ENCODE results near the gene HTRA1. TPM values are rescaled to one million over a fixed set of nuclear protein-coding genes. Genes with fewer than 3 reads are reported as not detected.

The HTRA1 gene
- total RNA-seq, 1 experiment from 2014 or later: 32.8 TPM

DNA sequence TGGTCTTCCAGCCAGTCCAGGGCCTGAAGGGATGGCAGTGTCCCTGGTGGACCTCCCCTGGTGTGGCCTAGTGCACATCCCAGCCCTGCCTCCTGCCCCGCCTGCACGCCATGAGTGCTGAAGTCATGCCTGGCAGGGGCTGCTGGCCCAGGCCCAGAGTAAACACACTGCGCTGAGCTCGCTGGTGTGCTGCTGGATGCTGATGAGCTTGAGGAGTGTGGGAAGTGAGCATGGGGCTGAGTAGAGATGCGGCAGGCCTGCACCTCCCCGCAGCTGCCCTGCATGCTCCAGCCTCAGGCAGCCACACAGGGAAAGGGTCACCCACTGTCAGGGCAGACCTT lies 43.2 kb downstream of the HTRA1 start:
- intact Hi-C loops (cut with micrococcal nuclease; ENCODE audit: unreplicated experiment) (no loop called here), in situ Hi-C loops (cut with HindIII; ENCODE audit: low pct_unique_long_range_greater_than_20kb, low sequenced_read_pairs) (no loop called here)
- no peak for DNase-seq (ENCODE audit: low read depth, low spot score)
- TF ChIP-seq, protein P1, sequence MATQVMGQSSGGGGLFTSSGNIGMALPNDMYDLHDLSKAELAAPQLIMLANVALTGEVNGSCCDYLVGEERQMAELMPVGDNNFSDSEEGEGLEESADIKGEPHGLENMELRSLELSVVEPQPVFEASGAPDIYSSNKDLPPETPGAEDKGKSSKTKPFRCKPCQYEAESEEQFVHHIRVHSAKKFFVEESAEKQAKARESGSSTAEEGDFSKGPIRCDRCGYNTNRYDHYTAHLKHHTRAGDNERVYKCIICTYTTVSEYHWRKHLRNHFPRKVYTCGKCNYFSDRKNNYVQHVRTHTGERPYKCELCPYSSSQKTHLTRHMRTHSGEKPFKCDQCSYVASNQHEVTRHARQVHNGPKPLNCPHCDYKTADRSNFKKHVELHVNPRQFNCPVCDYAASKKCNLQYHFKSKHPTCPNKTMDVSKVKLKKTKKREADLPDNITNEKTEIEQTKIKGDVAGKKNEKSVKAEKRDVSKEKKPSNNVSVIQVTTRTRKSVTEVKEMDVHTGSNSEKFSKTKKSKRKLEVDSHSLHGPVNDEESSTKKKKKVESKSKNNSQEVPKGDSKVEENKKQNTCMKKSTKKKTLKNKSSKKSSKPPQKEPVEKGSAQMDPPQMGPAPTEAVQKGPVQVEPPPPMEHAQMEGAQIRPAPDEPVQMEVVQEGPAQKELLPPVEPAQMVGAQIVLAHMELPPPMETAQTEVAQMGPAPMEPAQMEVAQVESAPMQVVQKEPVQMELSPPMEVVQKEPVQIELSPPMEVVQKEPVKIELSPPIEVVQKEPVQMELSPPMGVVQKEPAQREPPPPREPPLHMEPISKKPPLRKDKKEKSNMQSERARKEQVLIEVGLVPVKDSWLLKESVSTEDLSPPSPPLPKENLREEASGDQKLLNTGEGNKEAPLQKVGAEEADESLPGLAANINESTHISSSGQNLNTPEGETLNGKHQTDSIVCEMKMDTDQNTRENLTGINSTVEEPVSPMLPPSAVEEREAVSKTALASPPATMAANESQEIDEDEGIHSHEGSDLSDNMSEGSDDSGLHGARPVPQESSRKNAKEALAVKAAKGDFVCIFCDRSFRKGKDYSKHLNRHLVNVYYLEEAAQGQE (IDR thresholded peaks at IDR 0.05; ENCODE audit: insufficient read depth in 1 of 2, low read depth in 2 of 2, low read length in 1 of 2): no peak
- TF ChIP-seq SIN3A (IDR thresholded peaks at IDR 0.05; ENCODE audit: borderline replicate concordance, insufficient read depth, low read depth, low read length): no peak
- TF ChIP-seq, protein P2, sequence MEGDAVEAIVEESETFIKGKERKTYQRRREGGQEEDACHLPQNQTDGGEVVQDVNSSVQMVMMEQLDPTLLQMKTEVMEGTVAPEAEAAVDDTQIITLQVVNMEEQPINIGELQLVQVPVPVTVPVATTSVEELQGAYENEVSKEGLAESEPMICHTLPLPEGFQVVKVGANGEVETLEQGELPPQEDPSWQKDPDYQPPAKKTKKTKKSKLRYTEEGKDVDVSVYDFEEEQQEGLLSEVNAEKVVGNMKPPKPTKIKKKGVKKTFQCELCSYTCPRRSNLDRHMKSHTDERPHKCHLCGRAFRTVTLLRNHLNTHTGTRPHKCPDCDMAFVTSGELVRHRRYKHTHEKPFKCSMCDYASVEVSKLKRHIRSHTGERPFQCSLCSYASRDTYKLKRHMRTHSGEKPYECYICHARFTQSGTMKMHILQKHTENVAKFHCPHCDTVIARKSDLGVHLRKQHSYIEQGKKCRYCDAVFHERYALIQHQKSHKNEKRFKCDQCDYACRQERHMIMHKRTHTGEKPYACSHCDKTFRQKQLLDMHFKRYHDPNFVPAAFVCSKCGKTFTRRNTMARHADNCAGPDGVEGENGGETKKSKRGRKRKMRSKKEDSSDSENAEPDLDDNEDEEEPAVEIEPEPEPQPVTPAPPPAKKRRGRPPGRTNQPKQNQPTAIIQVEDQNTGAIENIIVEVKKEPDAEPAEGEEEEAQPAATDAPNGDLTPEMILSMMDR (IDR thresholded peaks at IDR 0.05): no peak
- TF ChIP-seq TCF7L2 (IDR thresholded peaks at IDR 0.05; ENCODE audit: low read depth, low read length): no peak
- no peak for TF ChIP-seq POLR2AphosphoS5 (IDR thresholded peaks at IDR 0.05; ENCODE audit: low read depth, low read length)
- Histone ChIP-seq H3K27me3 (ENCODE audit: control insufficient read depth, insufficient read depth, low read length) (no peaks in the 10 kb centered on the region), H3K27ac (ENCODE audit: low read length) (no peak overlapping the region), H3K9me3 (ENCODE audit: control insufficient read depth, insufficient read depth, low read depth, low read length) (no peaks in the 10 kb centered on the region), H3K4me1 (ENCODE audit: control insufficient read depth, insufficient read depth, low read length) (no peaks in the 10 kb centered on the region), H3K4me3 (ENCODE audit: low read depth in 2 of 2, low read length in 2 of 2) (no peak overlapping the region), H3K36me3 (ENCODE audit: control insufficient read depth, insufficient read depth, low read length) (no peaks in the 10 kb centered on the region)
- no TSS peak for BruUV-seq (replicated peaks)
- ChIA-PET CTCF (no interaction called here), POLR2A (no interaction called here)
- peak; percentile 52; the same call in 1 of the 2 replicates for ATAC-seq

DNA sequence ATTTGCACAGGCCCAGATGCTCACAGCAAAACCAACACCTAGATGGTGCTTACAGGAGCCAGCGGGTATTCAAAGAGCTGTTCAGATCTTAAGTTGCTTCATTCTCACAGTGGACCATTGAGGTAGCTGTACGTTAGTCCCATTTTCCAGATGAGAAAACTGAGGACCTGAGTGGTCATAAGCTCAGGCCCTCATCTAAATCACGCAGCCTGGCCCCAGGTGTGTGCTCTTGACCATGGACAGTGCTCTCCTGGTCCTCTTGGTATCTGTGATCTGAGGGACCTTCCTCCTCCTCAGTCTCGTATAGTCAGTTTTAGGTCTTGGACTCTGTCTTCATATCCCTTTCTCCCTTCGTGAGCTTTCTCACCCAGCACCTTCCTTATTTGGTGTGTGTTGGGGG lies 43.7 kb downstream of the HTRA1 start:
- ChIA-PET CTCF (no interaction called here), POLR2A (no interaction called here)
- intact Hi-C loops (cut with micrococcal nuclease; ENCODE audit: unreplicated experiment) (no loop called here), in situ Hi-C loops (cut with HindIII; ENCODE audit: low pct_unique_long_range_greater_than_20kb, low sequenced_read_pairs) (no loop called here)
- no peak for ATAC-seq
- BruUV-seq (replicated peaks): no TSS peak
- Histone ChIP-seq H3K27ac (ENCODE audit: low read length) (no peak overlapping the region), H3K36me3 (ENCODE audit: control insufficient read depth, insufficient read depth, low read length) (no peaks in the 10 kb centered on the region), H3K27me3 (ENCODE audit: control insufficient read depth, insufficient read depth, low read length) (no peaks in the 10 kb centered on the region), H3K4me3 (ENCODE audit: low read depth in 2 of 2, low read length in 2 of 2) (no peak overlapping the region), H3K4me1 (ENCODE audit: control insufficient read depth, insufficient read depth, low read length) (no peaks in the 10 kb centered on the region), H3K9me3 (ENCODE audit: control insufficient read depth, insufficient read depth, low read depth, low read length) (no peaks in the 10 kb centered on the region)
- no peak for DNase-seq (ENCODE audit: low read depth, low spot score)
- TF ChIP-seq POLR2AphosphoS5 (IDR thresholded peaks at IDR 0.05; ENCODE audit: low read depth, low read length) (no peak), TCF7L2 (IDR thresholded peaks at IDR 0.05; ENCODE audit: low read depth, low read length) (no peak), SIN3A (IDR thresholded peaks at IDR 0.05; ENCODE audit: borderline replicate concordance, insufficient read depth, low read depth, low read length) (no peak)
- TF ChIP-seq, protein P1 (IDR thresholded peaks at IDR 0.05; ENCODE audit: insufficient read depth in 1 of 2, low read depth in 2 of 2, low read length in 1 of 2): no peak; a peak in 1 of 4 replicates
- TF ChIP-seq, protein P2 (IDR thresholded peaks at IDR 0.05): no peak
